B cell (primary cell): ENCODE measurements around the gene NF2.

Experiments used
- CTCF ChIP-seq: fragments of 200-600 bp; IDR thresholded peaks from one replicate; pipeline ENCODE4 v1.8.0; 2022; ENCODE audit warnings: antibody characterized with exemption, mild to moderate bottlenecking
- EZH2 ChIP-seq: IDR thresholded peaks from 2 replicates; pipeline ENCODE4 v1.6.1; 2012; ENCODE audit warnings: borderline replicate concordance, low read depth, mild to moderate bottlenecking, moderate library complexity, low read length; ENCODE audit not compliant: insufficient read depth, poor library complexity, severe bottlenecking

GRCh38 chr22:29670626-29671025 lies 67.2 kb downstream of the NF2 start:
- TF ChIP-seq EZH2 (no peak), CTCF (no peak)
